Fibroblast of villous mesenchyme (primary cell): ENCODE data around the gene PDLIM7. TPM values are rescaled to one million over a fixed set of nuclear protein-coding genes. Genes with fewer than 3 reads are reported as not detected.

Source experiments
- DNase-seq: peaks from one replicate; pipeline ENCODE4 v3.0.0-alpha.2; 2010; ENCODE audit warnings: low read depth
- H3K4me3 ChIP-seq: 2 replicates; pipeline ENCODE4 v1.5.1; 2011; ENCODE audit warnings: low read depth, mild to moderate bottlenecking, low read length
- total RNA-seq: library from RNA; depleted of rRNA; stranded (reverse); fragments of >200 nt; gene quantifications from 2 replicates; pipeline ENCODE4 v1.2.3, GENCODE V29; 2012
- TF ChIP-seq, protein P1 (sequence below): IDR thresholded peaks from 2 replicates; pipeline ENCODE4 v1.5.1; 2012; ENCODE audit warnings: low read depth, mild to moderate bottlenecking, low read length; ENCODE audit not compliant: insufficient read depth

Gene PDLIM7
- total RNA-seq, 1 donor = 283 TPM

DNA sequence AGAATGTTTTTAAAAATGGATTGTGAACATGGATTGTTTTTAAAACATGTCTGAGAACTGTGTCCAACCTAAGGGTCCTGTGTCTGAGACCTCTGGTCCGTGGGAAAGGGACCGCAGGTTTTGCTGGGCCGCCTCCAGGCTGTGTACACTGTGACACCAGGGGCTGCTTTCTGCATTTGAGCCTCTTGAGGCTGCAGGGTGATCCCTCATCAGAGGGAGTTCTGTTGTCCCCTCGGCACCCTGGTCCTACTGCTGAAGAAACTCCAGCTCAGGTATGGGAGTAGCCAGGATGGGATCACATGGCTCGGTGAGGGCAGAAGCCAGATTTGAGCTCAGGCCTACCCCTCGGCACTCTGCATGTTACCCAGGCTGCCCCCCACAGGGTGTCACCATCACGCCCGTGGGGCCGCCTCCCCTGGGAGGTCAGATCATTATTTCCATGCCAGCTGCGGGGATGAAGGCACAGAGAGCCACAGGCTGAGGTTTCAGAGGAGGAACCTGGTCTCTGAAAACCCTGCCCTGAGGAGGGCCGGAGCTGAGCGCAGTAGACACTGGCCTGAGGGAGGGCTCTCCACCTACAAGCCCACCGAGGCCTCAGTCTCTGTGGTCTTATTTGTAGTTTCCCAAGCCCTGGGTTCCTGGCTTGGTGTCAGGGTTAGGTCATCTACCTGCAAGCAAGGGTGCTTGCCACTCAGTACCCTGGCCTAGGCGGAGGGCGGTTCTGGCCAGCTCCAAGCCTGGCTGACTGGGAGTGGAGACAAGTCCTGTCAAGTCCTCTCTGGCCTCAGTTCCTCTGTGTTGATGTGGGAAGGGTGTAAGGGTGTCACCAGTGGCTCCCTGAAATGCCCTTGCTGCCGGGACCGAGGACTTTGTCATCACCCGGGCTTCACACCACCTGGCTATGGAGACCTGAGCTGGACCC is 48.0 kb downstream of the PDLIM7 start:
- no peak for DNase-seq
- no peak overlapping the region for H3K4me3 ChIP-seq
- TF ChIP-seq, protein P1, sequence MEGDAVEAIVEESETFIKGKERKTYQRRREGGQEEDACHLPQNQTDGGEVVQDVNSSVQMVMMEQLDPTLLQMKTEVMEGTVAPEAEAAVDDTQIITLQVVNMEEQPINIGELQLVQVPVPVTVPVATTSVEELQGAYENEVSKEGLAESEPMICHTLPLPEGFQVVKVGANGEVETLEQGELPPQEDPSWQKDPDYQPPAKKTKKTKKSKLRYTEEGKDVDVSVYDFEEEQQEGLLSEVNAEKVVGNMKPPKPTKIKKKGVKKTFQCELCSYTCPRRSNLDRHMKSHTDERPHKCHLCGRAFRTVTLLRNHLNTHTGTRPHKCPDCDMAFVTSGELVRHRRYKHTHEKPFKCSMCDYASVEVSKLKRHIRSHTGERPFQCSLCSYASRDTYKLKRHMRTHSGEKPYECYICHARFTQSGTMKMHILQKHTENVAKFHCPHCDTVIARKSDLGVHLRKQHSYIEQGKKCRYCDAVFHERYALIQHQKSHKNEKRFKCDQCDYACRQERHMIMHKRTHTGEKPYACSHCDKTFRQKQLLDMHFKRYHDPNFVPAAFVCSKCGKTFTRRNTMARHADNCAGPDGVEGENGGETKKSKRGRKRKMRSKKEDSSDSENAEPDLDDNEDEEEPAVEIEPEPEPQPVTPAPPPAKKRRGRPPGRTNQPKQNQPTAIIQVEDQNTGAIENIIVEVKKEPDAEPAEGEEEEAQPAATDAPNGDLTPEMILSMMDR = no peak

DNA sequence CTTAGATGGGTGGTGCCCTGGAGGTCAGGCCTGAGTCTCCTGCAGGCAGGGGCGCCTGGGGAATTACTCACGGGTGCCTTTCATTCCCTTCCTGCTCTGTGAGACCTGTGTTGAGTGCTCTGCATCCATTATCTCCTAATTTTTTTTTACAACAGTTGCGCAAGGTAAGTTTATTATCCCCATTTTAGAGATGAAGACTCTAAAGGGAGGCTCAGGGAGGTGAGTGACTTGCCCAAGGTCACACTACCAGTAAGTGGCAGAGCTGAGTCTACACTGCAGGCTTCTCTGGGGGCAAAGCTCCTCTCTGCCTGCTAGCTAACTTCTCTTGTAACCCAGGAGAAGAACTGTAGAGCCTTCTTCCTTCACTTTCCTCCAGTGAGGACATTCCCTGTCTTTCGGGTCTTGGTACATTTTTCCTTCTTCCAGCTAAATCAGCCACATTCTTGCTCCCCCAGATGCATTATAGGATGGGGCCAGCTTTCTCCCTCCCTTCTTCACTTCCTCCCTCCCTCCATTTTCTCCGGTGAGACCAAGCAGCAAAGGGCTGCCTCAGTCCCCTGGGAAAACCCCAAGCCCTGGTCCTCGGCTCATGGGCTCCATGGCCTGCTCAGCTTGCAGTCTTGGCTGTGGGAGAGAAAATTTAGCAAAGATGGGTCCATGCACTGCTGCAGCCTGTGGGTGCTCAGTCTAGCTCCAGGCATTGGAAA is 49.0 kb downstream of the PDLIM7 start:
- H3K4me3 ChIP-seq = no peak overlapping the region
- no peak for DNase-seq

DNA sequence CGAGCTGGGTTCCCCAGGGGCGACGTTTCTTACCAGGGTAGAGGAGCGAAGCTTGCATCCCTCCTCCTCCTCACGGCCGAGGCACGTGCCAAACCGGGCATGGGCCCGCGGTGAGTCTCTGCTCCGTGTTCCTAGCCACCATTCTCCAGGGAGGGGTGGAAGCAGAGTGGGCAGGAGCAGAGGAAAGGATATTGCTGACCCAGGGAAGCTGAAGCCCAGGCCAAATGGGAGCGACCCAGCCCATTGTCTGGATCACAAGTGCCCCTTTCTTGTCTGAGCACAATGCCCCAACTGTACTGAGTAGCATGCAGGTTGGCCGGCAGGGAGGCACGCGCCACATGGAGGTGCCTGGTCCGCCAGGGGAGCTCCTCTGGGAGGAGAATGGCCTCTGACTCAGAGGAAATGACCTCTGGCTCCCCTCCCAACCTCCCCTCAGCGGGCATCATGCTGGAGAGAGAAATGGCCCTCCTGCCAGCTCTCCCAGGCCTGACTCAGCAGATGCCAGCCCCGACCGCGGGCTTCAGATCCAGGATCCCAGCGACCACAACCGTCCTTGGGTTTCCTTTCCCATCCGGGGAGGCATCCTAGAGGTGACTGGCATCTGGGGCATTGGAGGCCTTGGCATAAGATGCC is 49.7 kb downstream of the PDLIM7 start:
- DNase-seq = peak; percentile 67
- H3K4me3 ChIP-seq = peak overlapping the region; percentile 23
- TF ChIP-seq, protein P1 = no peak

More for the DNA sequence above, 49.0 kb downstream of the PDLIM7 start:
- TF ChIP-seq, protein P1 = no peak

DNA sequence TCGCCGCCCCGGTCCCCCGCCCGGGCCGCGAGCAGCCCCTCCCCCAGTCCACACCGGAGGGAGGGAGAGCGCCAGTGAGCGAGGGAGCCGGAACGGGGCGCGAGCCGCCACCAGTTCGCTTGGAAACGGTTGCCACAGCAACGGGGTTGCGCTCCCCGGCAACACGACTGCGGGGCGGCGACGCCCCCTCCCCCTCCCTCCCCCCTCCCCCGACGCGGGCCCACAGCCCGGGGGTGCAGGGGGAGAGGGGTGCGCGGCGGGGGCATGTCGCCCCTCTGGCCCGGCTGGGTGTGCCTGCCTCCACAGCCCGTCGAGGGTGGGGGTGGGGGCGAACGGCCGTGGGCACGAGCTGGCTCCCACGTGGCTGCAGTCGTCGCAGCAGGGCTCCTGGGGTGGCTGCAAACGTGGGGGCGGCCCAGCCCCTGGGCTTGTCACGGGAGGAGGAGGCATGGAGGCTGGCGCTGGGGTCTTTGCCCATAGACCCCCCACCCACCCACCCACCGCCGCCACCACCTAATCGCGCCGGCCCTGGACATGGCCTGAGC is 50.3 kb downstream of the PDLIM7 start:
- peak; percentile 42 for DNase-seq
- peak overlapping the region; percentile 72 for H3K4me3 ChIP-seq
- TF ChIP-seq, protein P1 = no peak

DNA sequence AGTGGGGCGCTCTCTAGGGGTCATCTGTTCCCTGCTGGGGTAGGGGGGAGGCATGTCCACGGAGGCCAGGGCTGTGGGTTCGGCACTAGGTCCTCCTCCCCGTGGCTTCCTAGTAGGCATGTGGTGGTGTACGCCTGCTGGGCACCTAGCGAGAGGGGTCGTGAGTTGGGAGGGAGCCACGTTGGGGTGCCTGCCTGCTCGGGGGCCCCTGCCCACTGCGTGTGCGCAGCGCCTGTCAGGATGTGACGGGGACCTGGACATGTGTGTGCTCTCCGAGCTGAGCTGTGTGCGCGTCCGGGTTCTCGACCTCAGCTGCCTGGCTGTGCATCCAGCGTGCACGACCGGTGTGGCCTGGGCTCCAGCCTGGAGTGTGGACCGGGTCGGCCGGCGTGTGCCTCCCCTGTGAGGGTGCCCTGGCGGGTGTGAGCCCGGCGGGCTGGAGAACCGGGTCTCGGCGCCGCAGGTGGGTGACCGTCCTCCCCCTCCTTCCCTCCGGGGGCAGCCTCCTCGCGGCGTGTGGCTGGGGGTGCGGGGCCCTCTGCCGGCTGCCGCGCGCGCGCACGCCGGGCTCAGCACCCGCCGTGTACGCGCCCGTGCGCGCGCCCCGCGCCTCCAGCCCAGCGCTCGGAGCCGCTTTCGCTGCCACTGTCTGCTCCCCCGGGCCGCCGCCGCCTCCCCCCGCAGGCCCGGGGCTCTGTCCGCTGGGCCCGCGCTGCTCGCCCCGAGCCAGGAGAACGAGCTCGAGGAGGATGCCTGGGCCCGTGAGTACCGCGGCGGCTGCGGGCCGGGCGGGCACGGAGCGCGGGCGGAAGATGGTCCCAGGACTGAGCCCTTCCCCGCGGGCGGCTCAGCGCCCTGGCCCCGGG is 51.0 kb downstream of the PDLIM7 start, which contains the start of gene PRR7:
PRR7 (plus strand) TSS at position 615 of the 866 bp plus-strand sequence. CDS start 8,254 bp downstream, outside the sequence.
- peak; percentile 52 for DNase-seq
- TF ChIP-seq, protein P1 = no peak
- peak within 1 kb of the TSS; percentile 72 for H3K4me3 ChIP-seq

DNA sequence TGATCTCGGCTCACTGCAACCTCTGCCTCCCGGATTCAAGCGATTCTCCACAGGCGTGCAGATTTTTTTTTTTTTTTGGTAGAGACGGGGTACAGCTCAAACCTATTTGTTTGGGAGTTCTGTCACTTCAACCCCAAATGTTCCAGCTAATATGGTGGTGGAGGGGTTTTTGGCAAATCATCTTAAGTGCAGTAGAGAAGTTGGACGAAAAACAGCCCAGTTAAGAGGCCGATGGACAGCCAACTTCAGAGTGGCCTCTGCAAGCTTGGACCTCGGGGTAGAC is 51.5 kb downstream of the PDLIM7 start:
- peak overlapping the region; percentile 72 for H3K4me3 ChIP-seq
- no peak for DNase-seq
- TF ChIP-seq, protein P1 = no peak
